Measurements from ENCODE around the gene UTP20.
"Not testable (repeated sequence)": the region's sequence is repeated elsewhere in the genome, so short reads cannot be mapped to it uniquely, and the experiment has no call there.

UTP20 gene

GRCh38 chr12:101328917-101329316 is 49.0 kb downstream of the UTP20 start:
- DNase-seq = no peak

GRCh38 chr12:101330631-101331030 is 50.7 kb downstream of the UTP20 start:
- DNase-seq = no peak

- DNase-seq = no peak
Observed at GRCh38 chr12:101336437-101336836, 56.5 kb downstream of the UTP20 start.

- DNase-seq = no peak
Observed at GRCh38 chr12:101338087-101338486, 58.2 kb downstream of the UTP20 start.

- no peak for DNase-seq
Observed at GRCh38 chr12:101343893-101344292, 64.0 kb downstream of the UTP20 start.

GRCh38 chr12:101351682-101352081 is 71.8 kb downstream of the UTP20 start:
- DNase-seq = no peak

- DNase-seq = no peak
Observed at GRCh38 chr12:101356794-101357193, 76.9 kb downstream of the UTP20 start.

GRCh38 chr12:101361455-101361854 is 81.5 kb downstream of the UTP20 start:
- no peak for DNase-seq

- DNase-seq = no peak
Observed at GRCh38 chr12:101368016-101368415, 88.1 kb downstream of the UTP20 start.

- DNase-seq = no peak
Observed at GRCh38 chr12:101372431-101372830, 92.5 kb downstream of the UTP20 start.

- no peak for DNase-seq
Observed at GRCh38 chr12:101375573-101375972, 95.7 kb downstream of the UTP20 start.

- DNase-seq = no peak
Observed at GRCh38 chr12:101379149-101379548, 99.2 kb downstream of the UTP20 start.

- not testable (repeated sequence) for DNase-seq
Observed at GRCh38 chr12:101391181-101391580, 111.3 kb downstream of the UTP20 start.

- DNase-seq = peak; percentile 34
Observed at GRCh38 chr12:101407049-101407435, 127.1 kb downstream of the UTP20 start.

- DNase-seq = peak; percentile 78
Observed at GRCh38 chr12:101407436-101408345, 127.8 kb downstream of the UTP20 start, which contains the start of gene ARL1. Gene ARL1 (minus strand): TSS chr12:101407772. CDS start chr12:101407645, 127 bp downstream.

- not testable (repeated sequence) for DNase-seq
Observed at GRCh38 chr12:101410169-101410568, 130.3 kb downstream of the UTP20 start.

- DNase-seq = no peak
Observed at GRCh38 chr12:101414533-101415119, 134.7 kb downstream of the UTP20 start.

- DNase-seq = no peak
Observed at GRCh38 chr12:101415228-101415627, 135.3 kb downstream of the UTP20 start.

GRCh38 chr12:101422066-101422465 is 142.2 kb downstream of the UTP20 start:
- not testable (repeated sequence) for DNase-seq

- no peak for DNase-seq
Observed at GRCh38 chr12:101424620-101425019, 144.7 kb downstream of the UTP20 start.

GRCh38 chr12:101430456-101430855 is 150.6 kb downstream of the UTP20 start:
- no peak for DNase-seq

- no peak for DNase-seq
Observed at GRCh38 chr12:101436136-101436535, 156.2 kb downstream of the UTP20 start.
